ENCODE data around the gene IMPA2.

GRCh38 chr18:12001421-12001820 lies 20.1 kb downstream of the IMPA2 start:
- TF ChIP-seq CTCF (IDR thresholded peaks at IDR 0.05 in 2 of 3, conservative IDR thresholded peaks at IDR 0.05 in 1 of 3; ENCODE audit: control insufficient read depth in 2 of 3, extremely low read depth in 1 of 3, insufficient read depth in 1 of 3, low read depth in 3 of 3, low read length in 3 of 3) (no peak), GABPA (IDR thresholded peaks at IDR 0.05; ENCODE audit: low read depth) (no peak), IRF5 (IDR thresholded peaks at IDR 0.05; ENCODE audit: borderline replicate concordance) (no peak), CBX3 (IDR thresholded peaks at IDR 0.05; ENCODE audit: borderline replicate concordance, low read depth) (no peak), HCFC1 (IDR thresholded peaks at IDR 0.05; ENCODE audit: low read length) (no peak), CUX1 (IDR thresholded peaks at IDR 0.05; ENCODE audit: insufficient replicate concordance, low read depth, low read length) (no peak)

Measured in GM12878 (cell line).